Keratinocyte (primary cell): ENCODE results near the gene IGFBP3.

Source experiments
- CTCF ChIP-seq, 3 experiments: IDR thresholded peaks in 1 of 3; conservative IDR thresholded peaks in 1 of 3; optimal IDR thresholded peaks in 1 of 3; 2 replicates in 2 of 3; 3 replicates in 1 of 3; pipeline versions ENCODE3 to v1.5.1; 2011; ENCODE audit warnings: low read length in 3 of 3, mild to moderate bottlenecking in 3 of 3, moderate library complexity in 2 of 3, control low read depth in 1 of 3, inconsistent platforms in 1 of 3; ENCODE audit not compliant: insufficient read depth in 2 of 3; ENCODE audit errors: extremely low read depth in 1 of 3
- EZH2 ChIP-seq: IDR thresholded peaks from one replicate; pipeline ENCODE4 v1.6.1; 2012; ENCODE audit warnings: inconsistent platforms, mild to moderate bottlenecking, low read length, moderate library complexity

- TF ChIP-seq CTCF (optimal IDR thresholded peaks at IDR 0.05 in 1 of 3, IDR thresholded peaks at IDR 0.05 in 1 of 3, conservative IDR thresholded peaks at IDR 0.05 in 1 of 3; ENCODE audit: extremely low read depth in 1 of 3, insufficient read depth in 2 of 3, low read length in 3 of 3) (no peak), EZH2 (no peak)
Observed at GRCh38 chr7:45873355-45873754, 47.7 kb downstream of the IGFBP3 start.
